Vagina (tissue), 2 donors: ENCODE results near the gene KCNJ1.

Experiments
- POLR2AphosphoS5 ChIP-seq, 2 donors: sonication (generic); formaldehyde crosslinking; IDR thresholded peaks; one replicate each; pipeline ENCODE4 v1.9.0; 2017; ENCODE audit warnings: antibody characterized with exemption in 2 of 2, mild to moderate bottlenecking in 2 of 2, low read depth in 1 of 2; ENCODE audit not compliant: insufficient read depth in 1 of 2
- TF ChIP-seq, protein P1 (sequence below), 3 experiments: fragments of 450-650 bp in 2 of 3; fragments of 200-600 bp in 1 of 3; sonication (generic) in 1 of 3; IDR thresholded peaks; one replicate each; pipeline ENCODE4 v1.5.1; 2017 to 2019; ENCODE audit warnings: antibody characterized with exemption in 3 of 3, mild to moderate bottlenecking in 2 of 3, moderate library complexity in 2 of 3

DNA sequence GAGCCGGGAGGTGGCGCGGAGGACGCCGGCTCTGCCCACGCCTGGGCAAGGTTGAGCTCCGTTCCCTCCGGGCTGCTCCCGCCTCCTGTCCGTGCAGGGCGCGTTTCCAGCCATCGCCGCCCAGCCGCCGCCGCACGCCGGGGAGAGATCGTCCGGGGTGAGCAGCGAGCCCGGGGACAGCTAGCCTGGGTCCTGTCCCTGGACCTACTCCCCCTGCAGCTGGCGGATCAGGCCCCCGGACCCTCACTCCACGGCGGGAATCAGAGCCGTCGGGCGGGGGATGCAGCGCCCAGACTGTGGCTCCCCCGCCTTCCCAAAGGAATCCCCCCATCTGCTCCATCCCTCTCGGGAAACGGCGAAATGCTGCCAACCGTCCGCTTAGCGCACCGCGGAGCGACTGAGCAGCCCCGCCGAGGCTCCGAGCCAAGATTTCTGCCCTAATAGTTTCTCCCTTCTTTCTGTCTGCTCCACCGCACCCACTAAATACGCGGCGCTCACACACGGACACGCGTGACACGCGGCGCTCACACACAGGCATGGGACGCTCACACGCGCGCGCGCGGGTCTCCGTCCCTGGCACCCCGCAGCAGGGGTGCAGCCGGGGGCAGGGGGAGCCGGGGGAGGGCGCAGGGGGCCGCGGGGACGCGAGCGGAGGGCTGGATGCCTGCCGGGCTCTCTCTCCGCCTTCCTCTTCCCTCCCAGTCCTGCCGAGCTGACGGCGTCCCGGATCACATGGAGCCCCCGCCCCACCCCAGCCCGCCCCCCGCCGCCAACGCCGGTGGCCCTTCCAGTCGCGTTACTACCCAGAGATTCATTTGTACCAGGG lies 23.7 kb upstream of the KCNJ1 start, which contains the start of gene KCNJ5:
- TF ChIP-seq POLR2AphosphoS5 (IDR thresholded peaks at IDR 0.05; ENCODE audit: insufficient read depth in 1 of 2, low read depth in 1 of 2): no peak
- TF ChIP-seq, protein P1, sequence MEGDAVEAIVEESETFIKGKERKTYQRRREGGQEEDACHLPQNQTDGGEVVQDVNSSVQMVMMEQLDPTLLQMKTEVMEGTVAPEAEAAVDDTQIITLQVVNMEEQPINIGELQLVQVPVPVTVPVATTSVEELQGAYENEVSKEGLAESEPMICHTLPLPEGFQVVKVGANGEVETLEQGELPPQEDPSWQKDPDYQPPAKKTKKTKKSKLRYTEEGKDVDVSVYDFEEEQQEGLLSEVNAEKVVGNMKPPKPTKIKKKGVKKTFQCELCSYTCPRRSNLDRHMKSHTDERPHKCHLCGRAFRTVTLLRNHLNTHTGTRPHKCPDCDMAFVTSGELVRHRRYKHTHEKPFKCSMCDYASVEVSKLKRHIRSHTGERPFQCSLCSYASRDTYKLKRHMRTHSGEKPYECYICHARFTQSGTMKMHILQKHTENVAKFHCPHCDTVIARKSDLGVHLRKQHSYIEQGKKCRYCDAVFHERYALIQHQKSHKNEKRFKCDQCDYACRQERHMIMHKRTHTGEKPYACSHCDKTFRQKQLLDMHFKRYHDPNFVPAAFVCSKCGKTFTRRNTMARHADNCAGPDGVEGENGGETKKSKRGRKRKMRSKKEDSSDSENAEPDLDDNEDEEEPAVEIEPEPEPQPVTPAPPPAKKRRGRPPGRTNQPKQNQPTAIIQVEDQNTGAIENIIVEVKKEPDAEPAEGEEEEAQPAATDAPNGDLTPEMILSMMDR (IDR thresholded peaks at IDR 0.05): no peak
